HG02884 (cell line): ENCODE data around the gene FREY1.

Source experiments
- ATAC-seq: cut with Tn5 transposase; IDR thresholded peaks from one replicate; pipeline ENCODE4 v1.9.1; 2021; ENCODE audit warnings: mild to moderate bottlenecking, moderate library complexity; ENCODE audit not compliant: unreplicated experiment

FREY1 gene

DNA sequence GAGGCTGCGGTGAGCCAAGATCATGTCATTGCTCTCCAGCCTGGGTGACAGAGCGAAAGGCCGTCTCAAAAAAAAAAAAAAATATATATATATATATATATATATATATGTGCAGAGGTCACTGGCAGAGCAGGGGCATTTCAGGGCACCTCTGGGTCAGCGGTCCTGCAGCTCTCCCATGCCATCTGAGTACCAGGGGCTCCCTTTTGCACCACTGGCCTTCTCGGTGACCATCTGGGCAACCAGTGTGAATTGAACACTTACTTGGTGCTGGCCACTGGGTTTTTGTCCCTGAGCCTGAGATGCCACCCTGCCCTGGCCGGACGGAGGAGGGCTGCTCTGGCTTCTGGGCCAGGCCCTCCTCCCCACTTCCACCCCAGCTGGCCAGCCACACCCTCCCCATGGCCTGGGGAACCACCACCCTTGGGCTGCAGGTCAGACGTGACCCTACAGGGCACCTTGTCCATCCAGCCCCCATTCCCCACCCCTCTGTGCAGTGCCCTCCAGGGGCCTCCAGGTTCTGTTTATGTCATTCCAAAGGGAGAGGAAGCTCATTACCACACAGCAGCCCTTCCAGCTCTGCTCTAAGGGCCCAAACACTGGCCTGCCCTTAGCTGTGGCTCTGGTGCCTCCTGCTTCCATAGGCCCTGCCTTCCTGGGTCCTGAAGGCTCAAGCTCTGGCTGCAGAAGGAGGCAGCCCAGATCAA is 11.4 kb downstream of the FREY1 start:
- no peak for ATAC-seq

DNA sequence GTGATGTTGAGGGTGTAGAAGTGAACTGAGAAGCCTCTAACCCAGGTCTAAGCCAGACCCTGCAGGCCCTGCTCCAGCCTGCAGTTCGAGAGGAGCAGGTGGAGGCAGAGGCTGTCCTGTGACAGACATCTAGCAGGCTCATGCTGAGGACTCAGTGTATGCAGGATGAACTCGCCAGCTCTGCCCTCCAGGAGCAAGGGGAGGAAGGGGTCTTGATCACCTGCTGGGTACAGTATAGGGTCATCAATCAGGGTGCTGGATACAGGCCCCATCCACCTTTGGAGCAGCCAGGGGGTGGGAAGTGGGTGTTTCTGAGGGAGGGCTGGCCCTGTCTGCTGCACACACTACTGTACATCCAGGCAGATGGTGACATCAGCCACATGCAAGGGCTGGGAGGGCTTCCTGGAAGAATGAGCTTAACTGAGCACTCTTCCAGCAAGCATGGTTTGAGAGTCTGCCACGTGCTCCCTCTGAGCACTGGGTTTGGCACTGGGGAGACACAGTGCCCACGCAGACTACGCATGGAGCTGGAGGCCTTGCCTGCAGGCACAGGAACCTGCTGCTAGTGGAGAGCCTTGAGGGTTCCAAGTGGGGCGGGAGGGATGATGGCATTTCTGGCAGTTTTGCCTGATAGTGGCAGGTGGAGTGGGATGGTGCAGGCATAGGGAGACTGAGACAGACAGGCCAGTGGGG is 12.4 kb downstream of the FREY1 start:
- no peak for ATAC-seq

DNA sequence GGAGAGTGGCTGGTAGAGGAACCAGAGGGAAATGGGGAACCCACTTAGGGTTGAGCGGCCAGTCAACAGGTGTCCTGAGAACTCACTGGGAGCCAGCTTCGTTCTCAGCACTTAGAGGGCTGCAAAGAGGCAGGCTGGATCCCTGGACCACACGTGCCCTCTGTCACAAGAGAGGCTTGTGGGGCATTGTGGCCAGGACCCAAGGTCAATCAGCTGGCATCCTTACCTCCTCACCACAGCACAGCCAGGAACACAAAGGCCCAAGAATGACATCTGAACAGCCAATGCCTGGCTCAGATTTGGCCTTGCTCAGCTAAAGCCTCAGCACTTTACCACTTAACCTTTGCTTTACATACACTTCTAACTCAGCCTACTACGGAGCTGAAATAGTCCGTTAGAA is 14.2 kb downstream of the FREY1 start:
- no peak for ATAC-seq

DNA sequence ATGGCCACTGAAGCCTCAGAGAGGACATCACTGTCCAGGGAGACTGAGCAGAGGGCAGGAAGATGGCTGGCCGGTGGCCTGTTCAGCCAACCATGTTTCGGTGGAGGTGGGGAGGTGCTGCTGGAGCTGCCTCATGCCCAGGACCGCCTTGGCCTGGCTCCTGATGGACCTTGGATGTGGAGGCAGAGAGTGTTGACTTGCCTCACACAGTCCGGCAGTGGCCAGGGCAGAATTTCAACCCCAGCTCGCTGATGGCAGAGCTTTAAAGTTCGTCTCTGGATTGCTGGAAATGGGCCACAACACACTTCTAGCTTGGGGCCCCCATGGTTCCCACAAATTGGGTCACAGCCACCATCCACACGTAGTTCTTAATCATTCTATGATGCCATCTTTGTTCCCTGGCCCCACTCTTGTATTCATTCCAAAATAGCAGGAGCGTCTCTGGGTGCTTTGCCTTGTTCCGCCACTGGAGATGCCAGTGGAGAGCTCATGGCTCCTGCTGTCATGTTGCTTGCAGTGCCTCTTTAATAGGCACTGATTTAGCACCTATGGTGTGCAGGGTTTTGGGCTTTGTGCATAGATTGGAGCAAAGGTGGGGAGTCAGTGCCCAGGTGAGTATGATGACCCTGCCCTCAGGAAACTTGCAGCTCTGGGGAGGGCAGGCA is 16.1 kb downstream of the FREY1 start:
- no peak for ATAC-seq

DNA sequence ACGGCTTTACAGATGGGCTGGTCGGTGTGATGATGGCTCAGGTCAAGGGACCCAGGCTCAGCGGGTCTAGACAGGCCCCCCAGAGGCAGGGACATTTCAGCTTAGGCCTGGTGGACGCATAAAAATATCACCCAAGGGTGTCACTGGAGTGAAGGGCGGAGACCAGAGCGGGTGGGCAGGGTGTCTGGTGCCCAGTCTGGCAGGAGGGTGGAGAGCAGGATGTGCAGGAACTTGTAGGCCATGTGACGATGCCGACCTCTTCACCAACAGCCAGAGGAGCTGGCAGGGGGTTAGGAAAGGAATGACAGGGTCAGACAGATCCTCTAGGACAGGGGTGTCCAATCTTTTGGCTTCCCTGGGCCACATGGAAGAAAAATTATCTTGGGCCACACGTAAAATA is 17.1 kb downstream of the FREY1 start:
- no peak for ATAC-seq

DNA sequence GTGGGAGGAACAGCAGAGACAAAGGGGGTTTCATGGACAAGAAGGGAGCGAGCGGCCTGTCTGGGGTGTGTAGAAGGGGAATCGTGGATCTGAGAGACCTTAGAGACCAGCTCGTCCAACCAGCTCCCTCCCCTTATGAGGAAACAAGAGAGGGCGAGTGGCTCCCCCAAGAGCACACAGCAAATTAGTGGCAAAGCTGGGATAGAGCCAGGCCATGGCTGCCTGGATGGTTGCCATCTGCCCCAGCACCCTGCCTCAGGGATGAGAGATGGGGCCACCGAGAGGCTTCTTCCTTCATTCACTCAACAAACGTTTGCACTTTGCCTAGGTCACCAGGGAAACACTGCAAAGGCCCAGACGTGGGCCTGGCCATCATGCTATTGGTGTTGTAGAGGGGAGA is 17.5 kb downstream of the FREY1 start:
- ATAC-seq: no peak

DNA sequence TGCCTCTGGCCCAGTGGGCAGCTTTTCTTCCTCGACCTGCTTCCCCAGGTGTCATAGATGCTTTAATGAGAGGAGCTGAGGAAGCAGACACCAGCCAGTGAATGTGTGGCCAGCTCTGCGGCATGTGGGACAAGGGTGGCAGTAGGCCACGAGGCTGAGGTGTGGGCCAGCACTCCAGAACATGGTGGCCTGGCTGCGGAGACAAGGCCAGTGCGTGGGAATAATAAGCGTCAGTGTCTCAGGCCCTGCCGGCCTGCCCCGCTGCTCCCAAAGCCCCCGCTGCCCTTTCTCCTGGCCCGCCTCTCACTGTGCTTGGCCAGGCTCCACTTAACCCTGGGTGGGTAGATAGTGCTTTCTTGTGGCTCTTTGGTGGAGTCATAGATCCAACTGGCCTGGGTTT is 19.5 kb downstream of the FREY1 start:
- no peak for ATAC-seq

DNA sequence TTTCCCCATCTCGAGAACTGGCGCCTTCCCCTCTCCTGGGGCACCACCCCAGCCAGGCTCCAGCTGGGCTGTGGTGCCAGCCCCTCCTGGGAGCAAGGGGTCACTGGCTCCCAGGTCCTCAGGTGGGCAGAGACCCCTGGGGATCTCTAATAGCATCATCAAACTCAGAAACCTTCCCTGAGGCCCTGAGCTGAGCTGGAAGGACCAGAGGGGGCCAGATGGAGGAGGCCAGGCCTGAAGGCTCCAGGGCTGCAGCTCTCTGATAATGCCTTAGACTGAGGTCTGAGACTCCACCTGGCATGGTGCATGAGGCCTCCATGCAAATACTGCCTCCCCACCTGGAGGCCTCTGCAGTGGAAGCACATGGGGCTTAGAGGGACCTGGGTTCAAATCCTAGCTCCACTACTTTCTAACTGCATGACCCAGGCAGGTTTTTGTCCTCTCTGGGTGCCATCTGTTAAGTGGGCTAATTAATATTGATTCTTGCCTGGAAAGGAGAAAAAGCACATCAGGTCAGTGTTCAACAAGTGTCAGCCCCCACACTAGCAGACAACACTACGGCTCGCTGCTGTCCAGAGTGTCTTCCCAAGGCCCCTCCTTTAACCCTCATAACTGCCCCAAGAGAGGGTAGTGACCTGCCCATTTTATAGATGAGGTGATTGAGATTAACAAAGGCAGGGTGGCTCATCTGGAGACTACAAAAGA is 20.1 kb downstream of the FREY1 start:
- ATAC-seq: no peak

DNA sequence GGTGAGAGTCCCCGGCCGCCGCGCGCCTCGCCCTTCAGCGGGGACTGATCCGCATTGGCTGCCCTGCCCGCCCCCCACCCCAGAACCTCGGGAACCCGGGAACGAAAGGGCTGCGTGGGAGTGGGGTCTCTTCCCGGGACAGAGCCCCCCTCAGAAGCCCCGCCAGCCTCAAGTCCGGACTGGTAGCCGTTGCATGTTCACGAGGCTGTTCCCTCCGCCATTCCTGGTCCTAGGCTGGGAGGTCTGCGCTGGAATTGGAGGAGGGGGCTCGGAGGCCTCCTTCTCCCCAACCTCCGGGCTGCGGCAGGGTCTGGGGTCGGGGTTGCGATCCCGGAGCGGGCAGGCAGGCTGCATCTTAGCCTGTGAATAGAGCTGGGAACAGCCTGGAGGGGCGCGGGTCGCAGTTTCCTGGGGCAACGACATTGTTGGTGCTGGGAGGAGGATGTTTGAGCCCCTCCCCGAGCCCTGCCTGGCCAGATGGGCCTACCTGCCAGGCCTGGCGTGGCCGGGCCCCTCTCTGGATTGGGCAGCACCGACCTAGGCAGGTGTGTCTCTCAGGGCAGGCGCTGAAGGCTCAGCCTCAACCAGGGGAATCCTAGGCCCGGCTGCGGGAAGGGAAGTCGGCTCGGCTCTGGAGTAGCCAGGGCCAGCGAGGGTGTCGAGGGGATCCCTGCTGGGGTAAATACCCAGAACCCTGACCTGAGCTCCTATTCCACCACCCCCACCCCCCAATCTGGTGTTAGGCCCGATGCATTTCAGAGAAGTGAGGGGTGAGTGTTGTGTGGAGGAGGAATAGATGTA is 20.9 kb downstream of the FREY1 start:
- no peak for ATAC-seq

DNA sequence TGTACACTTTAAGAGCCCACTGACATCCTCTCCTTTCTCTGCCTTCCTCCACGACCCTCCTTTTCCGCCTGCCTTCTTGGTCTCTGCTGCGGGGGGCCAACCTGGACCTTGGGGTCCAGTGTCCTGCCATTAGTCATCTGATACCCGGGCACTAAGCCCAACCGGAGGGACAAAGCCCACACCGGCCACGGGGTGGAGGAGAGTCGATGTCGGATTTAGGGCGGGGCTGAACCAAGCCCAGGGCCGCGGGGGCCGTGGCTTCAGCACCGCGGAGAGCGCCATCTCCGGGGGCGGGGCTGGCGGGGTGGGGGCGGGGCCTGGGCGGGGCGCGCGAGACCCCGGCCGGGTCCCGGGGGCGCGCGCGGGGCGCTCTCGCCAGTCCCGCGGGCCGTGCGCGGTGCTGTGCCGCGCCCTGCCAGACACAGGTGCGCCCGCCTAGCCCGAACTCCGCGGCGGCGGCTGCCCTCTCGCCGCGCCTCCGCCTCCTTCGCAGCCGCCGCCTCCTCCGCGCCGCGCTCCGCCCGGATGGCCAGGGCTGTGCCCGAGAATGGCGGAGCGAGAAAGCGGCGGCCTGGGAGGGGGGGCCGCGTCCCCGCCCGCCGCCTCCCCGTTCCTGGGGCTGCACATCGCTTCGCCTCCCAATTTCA is 21.7 kb downstream of the FREY1 start, which contains the start of gene MAPK8IP1:
TSS of gene MAPK8IP1 (plus strand) at position 378 of the 647 bp plus-strand sequence. CDS start at position 548, 170 bp downstream.
- peak; percentile 62 for ATAC-seq

DNA sequence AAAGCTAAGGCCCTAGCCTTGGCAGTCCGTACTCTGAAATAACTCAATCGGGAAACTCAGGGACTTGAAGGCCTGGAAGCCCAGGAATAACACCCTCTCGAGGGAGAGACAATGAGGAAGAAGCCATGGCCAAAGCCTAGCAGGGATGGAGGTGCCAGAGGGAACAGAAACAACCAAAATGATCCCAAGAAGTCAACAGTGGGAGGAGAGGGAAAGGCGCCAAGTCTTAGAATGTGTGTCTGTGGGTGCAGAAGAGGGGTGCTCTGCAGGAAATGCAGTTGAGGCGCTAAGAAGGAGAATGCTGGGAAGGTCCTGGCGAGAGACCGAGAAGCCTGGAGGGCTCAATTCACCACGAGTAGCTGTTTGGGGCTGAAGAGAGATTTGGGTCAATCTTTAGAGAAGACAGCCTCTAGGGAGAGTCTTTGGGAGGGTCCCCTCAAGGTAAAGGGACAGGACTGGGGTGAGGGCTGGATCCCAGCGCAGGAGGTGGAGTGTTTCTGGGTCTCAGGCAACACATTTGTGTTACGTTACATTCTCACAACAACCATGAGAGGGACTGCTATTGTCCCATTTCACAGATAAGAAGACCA is 22.4 kb downstream of the FREY1 start:
- ATAC-seq: no peak

DNA sequence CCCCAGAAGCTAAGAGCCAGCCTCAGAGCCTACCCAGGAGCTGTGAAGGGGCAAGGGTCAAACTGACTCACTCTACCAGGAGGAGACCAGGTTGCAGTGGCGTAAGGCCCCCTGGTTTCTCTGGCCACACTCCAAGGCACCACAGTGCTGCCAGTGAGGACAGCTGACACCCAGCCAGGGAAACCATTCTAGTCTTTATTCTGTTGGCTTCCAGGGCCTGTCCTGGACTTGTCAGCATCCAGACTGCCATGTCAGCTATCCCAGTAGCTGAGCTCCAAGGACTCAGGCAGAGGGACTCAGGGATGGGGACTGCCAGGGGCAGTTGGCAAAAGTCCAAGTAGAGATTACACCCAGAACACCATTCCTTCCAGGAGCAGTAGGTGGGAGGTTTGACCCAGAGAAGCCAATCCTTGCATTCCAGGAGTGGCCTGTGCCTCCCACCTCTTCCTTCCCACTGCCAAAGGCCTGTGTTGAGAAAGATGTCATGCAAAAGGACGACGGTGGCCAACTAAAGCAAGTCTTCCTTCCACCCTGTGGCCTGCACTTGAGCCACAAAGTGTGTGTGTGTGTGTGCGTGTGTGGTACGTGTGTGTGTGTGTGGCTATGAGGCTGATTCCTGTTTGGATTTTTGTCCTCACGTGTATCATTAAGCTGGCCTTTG is 25.2 kb downstream of the FREY1 start:
- ATAC-seq: no peak

DNA sequence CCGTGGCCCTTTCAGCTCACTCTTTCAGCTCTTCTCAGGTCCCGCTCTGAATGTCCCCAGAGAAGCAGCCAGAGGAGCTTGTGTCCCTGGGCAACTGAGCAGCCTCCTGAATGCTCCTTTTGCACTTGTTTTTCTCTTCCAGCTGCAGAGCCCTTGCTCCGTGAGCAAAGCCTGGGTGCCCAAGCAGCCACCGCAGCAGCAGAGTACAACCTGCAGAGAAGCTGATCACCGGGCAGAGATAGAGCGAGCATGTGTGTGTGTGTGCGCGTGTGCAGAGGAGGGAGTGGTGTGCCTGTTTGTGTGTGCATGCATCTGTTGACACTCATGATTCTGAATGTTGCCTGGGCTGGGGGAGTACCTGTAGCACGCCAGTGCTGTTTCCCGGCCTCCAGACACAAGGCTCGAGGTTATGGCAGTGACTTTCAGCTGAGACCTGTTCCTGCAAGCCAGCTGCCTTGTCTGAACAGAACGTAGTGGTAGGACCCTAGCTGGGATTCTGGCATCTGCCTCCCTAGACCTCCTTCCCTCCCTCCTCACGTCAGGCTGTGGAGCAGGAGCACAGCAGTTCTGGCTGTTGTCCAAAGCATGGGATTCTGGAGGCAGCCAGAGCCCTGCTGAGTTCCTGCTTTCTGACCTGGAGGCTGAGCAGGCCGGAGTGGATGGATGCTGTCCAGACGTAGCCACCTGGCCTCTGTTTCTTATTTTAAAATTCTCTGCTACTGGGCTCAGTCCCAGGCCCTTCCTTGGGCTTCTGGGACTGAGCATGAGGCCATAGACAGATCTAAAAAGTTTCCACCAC is 26.1 kb downstream of the FREY1 start:
- no peak for ATAC-seq

DNA sequence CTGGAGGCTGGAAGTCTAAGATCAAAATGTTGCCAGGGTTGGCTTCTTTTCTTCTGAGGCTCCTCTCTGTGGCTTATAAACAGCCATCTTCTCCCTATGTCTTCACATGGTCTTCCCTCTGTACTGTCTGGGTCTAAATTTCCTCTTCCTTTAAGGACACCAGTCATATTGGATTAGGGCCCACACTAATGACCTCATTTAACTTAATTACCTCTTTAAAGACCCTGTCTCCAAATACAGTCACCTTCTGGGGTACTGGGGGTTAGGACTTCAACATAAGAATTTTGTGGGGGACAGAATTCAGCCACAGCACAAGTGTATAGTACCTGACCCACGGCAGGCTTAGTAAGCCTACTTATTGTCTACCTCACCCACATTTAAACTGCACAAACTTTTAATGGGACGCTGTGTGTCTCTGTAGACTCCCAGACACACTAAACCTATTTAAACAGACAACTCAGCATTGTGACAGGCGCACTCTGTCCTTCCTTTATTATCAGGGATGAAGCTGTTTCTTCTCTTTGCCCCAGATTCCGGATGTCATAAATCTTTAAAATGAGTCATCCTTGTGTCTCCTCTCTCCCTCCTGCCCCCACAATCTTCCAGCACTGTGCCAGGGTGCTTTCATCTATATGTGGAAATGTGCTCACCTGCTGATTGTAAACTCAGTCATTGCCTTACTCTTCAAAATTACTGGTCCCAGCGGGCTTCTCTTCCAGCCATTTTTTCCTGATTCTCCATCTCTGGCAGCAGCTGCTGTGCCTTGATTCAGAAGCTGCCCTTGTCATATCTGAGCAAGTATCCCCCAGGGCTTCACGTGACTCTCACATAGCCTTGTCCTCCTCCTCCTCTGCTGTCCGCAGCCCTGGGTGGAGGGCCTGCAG is 27.0 kb downstream of the FREY1 start:
- no peak for ATAC-seq

DNA sequence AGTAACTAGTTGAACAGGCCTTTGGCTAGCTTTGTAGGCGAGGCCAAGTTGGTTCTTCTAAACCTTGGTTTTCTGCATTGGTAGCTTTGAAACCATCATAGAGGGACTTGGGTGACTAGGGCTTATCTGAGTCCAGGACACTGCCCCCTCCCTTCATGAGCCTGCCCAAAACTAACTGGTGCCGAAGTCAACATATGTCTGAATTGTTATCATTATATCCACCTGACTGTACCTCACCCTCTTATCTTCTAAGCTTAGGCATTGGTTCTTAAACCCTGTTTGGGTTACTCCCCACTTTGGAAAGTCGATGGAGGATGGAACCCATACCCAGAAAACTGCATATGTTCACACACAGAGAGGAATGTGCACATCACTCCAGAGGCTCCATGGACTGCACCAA is 29.2 kb downstream of the FREY1 start:
- no peak for ATAC-seq

DNA sequence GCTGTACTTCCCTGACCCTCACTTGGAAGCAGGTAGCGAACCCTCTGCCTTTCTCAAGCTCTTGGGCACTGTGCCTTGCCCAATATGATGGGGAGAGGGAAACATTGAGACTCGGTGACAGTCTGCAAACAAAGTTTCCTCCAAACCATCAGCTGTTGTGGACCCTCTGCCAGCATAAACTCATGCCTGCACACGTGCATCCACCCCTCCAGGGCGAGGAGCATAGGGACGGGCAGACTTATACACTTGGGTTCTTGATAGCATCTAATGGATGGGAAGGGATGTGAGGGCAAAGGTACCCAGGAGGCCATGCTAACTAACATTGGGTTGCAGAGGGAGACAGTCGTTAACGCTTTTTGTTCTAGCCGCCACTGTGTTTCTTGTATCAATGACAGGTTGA is 29.9 kb downstream of the FREY1 start:
- ATAC-seq: no peak

DNA sequence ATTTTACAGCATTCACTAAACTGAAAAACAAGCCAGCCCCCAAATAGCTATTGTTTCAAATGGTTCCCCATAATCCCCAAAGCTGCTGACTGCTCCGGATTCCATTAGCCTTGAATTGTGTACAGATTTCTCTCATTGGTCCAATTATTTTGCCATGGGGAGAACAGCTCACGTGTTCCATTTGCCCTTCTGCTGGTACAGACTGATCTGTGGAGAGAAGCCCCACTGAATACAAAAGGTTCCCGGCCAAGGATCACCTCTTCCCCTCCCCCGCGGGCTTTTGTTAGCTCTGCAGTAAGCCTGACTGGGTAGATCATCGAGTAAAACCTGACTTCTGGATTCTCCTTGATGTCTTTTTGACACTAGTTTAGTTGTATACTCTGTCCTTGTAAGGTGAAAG is 30.7 kb downstream of the FREY1 start:
- no peak for ATAC-seq
